Panc1 (cell line): ENCODE data around the gene FNTB.

Source experiments
- POLR2AphosphoS5 ChIP-seq: IDR thresholded peaks from 2 replicates; pipeline ENCODE4 v1.6.1; 2012; ENCODE audit warnings: mild to moderate bottlenecking, low read depth, low read length, moderate library complexity
- SIN3A ChIP-seq: IDR thresholded peaks from 2 replicates; pipeline ENCODE4 v1.6.1; 2012; ENCODE audit warnings: low read depth, mild to moderate bottlenecking, low read length, moderate library complexity, borderline replicate concordance; ENCODE audit not compliant: insufficient read depth
- TCF7L2 ChIP-seq: IDR thresholded peaks from 2 replicates; pipeline ENCODE4 v1.6.1; 2011; ENCODE audit warnings: mild to moderate bottlenecking, low read depth, low read length, inconsistent platforms
- TF ChIP-seq, protein P1 (sequence below): fragments of 450-650 bp; IDR thresholded peaks from 2 replicates; pipeline ENCODE4 v1.5.1; 2017; ENCODE audit warnings: mild to moderate bottlenecking
- TF ChIP-seq, protein P2 (sequence below), 2 experiments: IDR thresholded peaks; 2 replicates each; pipeline ENCODE4 v1.6.1; 2011 to 2012; ENCODE audit warnings: low read depth in 2 of 2, control low read depth in 1 of 2, low read length in 1 of 2, mild to moderate bottlenecking in 1 of 2, moderate library complexity in 1 of 2; ENCODE audit not compliant: insufficient read depth in 1 of 2

DNA sequence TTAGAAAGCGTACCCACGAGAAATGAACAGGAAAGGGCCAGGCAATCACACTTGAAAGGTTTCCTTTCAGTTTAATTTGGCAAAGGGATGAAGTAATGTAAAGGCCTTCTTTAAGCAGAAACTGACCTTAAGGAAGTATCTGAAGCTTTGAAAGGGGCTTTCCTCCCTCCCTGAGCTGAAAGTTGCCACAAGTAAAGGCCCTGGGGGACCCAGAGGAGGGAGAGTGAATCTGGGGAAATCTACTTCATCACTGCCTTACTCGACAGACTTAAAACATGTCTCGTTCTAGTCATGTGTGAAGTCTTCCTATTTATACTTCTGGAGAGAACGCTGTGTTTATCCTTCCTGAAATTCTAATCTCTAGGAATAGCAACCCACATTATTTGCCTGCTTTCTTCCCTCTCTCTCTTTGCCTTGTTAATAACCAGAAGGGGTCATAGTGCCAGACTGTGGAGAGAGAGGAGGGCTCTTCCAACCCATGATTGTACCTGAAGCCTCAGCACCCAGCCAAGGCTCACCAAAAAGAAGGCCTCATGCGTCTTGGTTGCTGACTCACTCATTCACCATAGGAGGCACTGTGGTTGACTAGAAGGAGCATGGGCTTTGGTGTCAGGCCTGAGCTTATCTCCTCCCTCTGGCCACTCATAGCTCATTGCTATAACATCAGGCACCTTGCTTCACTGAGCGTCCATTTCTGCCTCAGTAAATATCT is 33.9 kb upstream of the FNTB start:
- no peak for TF ChIP-seq POLR2AphosphoS5
- TF ChIP-seq, protein P1, sequence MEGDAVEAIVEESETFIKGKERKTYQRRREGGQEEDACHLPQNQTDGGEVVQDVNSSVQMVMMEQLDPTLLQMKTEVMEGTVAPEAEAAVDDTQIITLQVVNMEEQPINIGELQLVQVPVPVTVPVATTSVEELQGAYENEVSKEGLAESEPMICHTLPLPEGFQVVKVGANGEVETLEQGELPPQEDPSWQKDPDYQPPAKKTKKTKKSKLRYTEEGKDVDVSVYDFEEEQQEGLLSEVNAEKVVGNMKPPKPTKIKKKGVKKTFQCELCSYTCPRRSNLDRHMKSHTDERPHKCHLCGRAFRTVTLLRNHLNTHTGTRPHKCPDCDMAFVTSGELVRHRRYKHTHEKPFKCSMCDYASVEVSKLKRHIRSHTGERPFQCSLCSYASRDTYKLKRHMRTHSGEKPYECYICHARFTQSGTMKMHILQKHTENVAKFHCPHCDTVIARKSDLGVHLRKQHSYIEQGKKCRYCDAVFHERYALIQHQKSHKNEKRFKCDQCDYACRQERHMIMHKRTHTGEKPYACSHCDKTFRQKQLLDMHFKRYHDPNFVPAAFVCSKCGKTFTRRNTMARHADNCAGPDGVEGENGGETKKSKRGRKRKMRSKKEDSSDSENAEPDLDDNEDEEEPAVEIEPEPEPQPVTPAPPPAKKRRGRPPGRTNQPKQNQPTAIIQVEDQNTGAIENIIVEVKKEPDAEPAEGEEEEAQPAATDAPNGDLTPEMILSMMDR, result no peak
- TF ChIP-seq TCF7L2, result no peak
- TF ChIP-seq SIN3A, result no peak
- TF ChIP-seq, protein P2, sequence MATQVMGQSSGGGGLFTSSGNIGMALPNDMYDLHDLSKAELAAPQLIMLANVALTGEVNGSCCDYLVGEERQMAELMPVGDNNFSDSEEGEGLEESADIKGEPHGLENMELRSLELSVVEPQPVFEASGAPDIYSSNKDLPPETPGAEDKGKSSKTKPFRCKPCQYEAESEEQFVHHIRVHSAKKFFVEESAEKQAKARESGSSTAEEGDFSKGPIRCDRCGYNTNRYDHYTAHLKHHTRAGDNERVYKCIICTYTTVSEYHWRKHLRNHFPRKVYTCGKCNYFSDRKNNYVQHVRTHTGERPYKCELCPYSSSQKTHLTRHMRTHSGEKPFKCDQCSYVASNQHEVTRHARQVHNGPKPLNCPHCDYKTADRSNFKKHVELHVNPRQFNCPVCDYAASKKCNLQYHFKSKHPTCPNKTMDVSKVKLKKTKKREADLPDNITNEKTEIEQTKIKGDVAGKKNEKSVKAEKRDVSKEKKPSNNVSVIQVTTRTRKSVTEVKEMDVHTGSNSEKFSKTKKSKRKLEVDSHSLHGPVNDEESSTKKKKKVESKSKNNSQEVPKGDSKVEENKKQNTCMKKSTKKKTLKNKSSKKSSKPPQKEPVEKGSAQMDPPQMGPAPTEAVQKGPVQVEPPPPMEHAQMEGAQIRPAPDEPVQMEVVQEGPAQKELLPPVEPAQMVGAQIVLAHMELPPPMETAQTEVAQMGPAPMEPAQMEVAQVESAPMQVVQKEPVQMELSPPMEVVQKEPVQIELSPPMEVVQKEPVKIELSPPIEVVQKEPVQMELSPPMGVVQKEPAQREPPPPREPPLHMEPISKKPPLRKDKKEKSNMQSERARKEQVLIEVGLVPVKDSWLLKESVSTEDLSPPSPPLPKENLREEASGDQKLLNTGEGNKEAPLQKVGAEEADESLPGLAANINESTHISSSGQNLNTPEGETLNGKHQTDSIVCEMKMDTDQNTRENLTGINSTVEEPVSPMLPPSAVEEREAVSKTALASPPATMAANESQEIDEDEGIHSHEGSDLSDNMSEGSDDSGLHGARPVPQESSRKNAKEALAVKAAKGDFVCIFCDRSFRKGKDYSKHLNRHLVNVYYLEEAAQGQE (IDR thresholded peaks at IDR 0.05; ENCODE audit: insufficient read depth in 1 of 2, low read depth in 2 of 2, low read length in 1 of 2), result no peak
